HG02610 (cell line): ENCODE results near the gene TUG1.
A peak's percentile ranks its signal among the peaks of the same experiment; 100 is the strongest.

Source experiments
- ATAC-seq: cut with Tn5 transposase; IDR thresholded peaks from one replicate; pipeline ENCODE4 v1.9.1; 2021; ENCODE audit warnings: mild to moderate bottlenecking, moderate library complexity; ENCODE audit not compliant: unreplicated experiment

Gene TUG1

GRCh38 chr22:30947173-30947815 is 21.8 kb upstream of the TUG1 start:
- ATAC-seq, result no peak

DNA sequence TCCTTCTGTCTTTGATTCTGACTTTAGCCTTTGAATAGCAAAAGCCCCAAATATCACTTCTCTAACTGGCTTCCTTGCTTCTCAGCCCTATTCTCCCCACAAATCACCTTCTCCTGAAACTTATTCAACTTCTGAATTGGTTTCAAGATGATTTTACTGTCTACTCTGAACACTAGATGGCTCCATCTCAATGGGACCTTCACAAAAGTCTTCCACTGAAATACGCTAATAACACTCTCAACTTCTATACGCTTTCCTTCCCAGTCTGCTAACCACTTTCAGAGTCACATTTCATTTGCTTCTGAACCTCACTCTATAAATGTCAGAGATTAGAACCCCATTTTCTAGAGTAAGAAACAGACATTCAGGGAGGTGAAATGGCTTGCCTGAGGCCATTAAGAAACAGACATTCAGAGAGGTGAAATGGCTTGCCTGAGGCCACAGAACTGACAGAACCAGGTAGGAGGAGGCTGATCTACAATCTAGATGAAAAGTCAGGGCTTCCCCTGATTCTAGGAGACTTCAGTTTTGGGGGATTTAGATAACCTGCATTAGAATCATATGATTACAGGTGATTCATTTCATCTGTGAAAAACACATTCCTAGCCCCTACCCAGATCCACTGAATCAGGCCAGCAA is 21.1 kb upstream of the TUG1 start:
- no peak for ATAC-seq

DNA sequence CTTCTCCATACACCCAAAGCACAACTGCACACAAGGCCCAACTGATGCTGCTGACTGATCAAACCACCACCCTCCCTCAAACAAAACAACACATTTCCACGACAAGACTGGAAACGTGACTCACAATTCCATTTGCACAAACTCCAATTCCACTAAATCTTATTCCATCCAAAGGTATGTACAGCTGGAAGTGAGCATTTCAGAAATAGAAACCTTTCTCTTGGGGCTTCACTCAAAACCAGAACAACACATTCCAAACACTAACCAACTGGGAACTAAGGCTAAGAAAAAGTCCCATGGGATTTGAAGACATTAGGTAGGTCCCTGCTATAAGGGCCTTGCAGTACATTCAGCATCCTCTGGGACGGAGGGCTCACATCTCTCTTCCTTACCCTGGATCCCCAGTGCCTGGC is 20.1 kb upstream of the TUG1 start:
- no peak for ATAC-seq

DNA sequence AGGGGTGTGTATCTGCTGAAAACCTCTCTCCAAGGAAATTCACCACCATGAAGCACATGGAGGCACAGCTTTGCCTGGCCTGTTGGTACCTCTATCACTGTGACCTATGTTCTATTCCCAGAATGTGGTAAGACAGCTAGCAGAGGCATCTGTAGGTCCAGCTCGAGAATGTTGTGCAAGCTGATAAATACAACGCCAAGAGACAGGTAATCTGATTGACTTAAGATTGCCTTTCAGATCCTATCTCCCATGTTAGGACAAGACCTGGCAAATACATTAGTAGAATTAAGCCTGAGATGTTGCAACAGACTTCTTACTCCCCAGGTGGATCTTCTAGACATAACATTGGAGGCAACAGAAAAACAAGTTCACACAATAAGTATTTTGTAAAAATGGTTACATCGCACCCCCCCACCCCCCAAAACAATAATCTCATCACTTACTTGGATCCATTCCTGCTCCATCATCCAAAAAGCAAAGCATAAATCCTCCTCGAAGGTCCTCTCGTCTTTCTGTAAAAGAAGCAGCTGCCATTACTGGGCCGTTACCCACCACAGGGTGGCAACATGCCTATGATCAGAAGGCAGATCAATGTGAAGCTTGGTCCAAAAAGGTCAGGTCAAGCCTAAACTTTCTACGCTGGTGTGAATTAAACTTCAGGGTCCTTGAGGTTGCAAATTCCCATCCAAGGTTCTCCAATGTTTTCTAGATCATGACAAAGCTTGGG is 19.0 kb upstream of the TUG1 start:
- ATAC-seq, result no peak

DNA sequence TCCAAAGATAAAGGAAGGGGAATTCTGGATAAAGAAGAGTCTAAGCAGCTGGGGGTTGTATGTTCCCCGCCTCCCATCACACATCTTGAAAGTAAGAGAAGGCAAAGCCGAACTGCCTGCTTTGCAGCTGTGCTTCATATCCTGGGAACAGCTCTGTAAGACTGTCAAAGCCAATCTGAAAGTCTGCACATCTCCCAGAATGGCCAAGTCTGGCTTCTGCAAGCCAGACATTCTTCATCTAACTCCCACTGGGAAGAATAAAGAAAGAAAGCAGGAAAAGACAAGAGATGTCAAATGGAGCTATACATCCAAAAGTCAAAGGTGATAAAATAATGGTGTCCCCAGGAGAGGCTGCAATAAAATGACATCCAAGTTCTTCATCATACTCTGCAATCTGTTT is 15.9 kb upstream of the TUG1 start:
- ATAC-seq, result no peak

DNA sequence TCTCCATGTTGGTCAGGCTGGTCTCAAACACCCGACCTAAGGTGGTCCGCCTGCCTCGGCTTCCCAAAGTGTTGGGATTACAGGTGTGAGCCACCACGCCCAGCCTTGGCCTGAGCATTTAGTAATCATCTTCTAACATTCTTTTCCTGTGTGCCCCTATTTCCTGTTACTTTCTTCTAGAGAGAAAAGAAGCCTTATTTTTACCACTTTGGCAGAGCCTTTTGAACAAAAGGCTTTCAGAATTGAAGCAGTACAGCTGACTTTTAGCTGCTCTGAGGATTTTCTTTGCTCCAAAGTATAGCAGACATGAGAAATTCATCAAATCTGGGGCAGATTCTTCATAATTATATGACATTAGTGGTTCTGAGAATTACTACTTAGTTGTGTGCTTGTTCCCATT is 13.9 kb upstream of the TUG1 start:
- no peak for ATAC-seq

- no peak for ATAC-seq
Observed at GRCh38 chr22:30964858-30965257, 4.2 kb upstream of the TUG1 start.

DNA sequence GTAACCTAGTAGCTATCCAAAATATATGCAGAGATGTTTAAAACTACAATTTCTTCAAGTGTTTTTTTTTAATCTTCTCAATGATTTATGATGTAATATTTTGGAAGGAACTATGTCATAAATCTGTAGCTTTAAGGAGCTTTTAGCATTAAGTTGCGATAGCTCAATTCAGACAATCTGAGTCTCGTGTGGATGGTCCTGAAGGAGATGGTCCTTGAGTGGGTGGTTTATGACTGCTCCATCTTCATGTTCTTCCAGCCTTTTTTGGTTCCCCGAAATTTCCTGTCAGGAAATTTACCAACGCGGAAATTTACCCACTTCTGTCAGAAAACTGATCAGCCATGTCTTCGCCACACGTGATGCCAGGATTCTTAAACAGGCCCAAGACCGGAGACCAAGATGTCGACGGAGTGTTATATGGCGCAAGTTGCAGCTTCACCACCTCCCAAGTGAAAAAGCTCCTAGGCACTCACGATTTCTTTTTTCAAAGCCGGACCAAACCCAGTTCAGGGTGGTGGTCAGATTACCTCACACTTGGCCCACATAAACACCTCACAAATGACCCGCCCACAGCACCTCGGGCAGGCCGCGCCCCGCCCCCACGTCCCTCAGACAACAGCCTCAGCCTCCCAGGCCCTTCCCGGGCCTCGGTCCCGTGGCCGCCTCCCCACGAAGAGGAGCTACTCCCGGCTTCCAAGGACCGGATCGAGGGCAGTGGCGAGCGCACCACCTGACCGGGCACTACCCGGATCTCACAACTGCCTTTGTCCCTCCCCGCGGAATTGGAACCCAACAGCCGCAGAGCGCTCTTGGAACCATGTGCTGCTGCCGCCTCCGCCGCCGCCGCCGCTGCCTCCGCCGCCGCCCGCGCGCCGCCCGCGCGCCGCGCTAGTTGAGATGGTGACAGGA is 796 bp upstream of the TUG1 start, which contains the start of gene MORC2:
TSS of gene MORC2 (minus strand) at position 760 of the 909 bp plus-strand sequence. CDS start 885 bp downstream, outside the sequence.
- peak; percentile 16 for ATAC-seq

DNA sequence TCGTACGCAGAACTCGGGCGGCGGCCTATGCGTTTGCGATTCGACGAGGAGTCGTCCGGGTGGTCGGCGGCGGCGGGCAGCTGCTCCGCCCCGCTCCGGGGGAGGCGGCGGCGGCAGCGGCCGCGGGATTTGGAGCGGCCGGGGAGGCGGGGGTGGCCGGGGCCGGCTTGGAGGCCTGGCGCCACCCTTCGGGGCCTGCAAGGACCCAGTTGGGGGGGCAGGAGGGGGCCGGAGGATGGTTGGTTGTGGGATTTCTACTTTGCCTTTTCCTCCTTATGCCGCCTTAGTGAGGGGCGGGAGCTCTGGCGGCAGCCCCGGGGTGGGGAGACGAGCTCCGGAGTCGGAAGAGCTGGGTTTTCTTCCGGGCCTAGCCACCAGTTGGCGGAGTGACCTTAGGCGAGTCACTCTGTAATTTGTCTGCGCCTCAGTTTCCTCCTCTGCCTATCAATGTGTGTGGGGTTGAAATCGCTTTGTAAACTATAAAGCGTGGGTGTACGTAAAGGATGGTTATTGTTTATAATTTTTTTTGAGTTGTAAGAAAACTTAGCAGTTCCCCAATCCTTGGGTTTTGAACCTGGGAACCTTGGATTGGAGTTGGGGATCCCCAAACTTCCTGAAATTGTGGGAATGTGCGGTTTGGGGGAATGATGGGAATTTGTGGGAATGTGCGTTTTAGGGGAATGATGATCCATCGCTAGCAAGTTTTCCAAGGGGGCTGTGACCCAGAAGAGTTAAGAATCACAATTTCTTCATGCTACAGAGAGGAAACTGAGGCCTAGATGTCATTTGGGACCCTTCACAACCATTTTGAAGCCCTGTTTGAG is 679 bp downstream of the TUG1 start:
- ATAC-seq, result peak; percentile 30

DNA sequence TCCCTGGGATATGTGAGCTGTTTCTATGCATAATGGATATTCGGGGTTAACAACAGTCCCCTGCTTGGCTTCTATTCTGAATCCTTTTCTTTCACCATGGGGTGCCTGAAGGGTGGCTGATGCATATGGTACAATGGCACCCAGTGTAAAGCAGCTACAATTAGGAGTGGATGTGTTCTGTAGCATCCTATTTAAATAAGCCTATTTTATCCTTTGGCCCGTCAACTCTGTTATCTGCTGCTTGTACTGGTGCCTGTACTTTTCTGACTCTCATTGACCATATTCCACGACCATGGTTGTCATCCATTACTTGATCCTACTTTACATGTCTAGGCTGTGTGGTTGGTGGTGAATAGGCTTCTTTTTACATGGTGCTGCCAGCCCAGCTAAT is 1.3 kb downstream of the TUG1 start:
- ATAC-seq, result no peak

DNA sequence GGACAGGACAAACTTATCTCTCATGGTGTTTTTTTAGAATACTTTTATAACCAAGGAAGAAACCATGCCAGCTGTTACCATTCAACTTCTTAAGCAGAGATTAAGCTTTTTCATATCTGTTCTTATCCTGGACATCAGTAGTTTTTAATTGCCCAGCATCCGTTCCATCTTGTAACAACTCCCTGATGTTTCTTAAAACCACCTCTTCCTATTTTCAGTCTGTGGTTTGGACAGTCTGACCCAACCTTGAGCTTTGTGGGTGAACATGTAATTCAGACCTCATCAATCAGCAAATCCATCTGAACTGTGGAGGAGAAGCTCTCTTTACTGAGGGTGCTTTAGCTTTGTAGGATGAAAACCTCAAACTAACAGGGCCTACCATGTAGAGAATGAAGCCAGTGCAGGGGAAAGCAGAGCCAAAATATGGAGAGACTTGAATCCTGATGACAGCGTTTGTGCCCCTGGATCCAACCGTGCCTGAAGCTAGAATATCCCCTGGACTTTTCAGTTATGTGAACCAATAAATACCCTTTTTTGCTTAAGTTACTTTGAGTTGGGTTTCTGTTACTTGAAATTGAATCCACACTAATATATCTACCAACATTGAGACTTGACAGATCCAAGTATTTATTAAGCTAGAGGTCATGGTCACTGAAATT is 9.4 kb downstream of the TUG1 start:
- no peak for ATAC-seq

DNA sequence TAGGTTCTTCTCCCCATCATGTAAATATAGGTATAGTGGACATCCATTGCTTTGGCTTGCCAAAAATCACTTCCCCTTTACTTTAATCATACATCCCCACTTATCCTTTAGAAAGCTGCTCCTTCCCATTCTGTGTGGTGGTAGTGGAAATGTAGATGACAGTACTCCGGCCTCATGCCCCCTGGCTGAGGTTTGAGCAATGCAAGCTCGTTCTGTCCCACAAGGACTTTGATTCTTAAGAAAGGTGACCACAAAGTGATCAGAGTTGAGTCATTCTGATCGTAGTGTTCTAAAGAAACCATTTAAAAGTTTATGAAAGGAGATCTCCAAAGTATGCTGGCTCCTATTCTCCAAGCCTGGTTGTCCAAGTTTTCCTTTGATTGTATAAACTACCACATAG is 10.9 kb downstream of the TUG1 start:
- no peak for ATAC-seq

GRCh38 chr22:30982512-30982911 is 13.4 kb downstream of the TUG1 start:
- ATAC-seq, result no peak

DNA sequence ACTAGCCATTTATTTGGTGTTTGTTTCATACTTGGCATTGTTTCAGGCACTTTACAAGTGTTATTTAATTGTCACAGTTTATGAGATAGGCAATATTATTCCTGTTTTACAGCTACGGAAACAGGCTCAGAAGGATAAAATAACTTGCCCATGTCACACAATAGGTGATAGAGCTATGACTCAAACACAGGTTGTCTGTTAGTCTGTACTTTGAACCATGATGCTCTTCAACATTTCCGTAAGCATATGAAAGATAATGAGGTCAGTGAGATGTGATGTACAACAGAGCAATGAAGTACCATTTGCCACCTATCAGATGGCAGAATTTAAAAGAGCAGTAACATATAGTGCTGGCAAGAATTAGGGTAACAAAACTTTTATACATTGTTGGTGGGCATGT is 15.3 kb downstream of the TUG1 start:
- ATAC-seq, result no peak

GRCh38 chr22:30985561-30986208 is 16.6 kb downstream of the TUG1 start:
- no peak for ATAC-seq

DNA sequence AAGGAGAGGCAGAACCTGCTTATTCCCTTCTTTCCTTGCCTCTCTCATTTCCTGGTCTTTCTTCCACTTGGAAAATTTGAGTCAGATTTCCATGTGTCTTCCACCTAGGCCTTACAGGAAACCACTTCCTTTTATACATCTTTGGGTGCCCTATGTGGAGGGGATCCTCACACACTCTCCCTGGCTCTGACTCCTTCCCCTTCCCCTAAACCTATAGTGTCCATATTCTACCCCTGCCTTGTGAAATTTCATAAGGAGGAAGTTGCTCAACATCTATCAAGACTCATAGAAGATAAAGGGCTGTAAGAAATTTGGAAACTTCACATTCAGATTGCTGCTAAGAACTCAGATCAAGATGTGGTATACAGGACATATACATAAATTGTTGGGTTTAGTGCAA is 20.4 kb downstream of the TUG1 start:
- no peak for ATAC-seq

DNA sequence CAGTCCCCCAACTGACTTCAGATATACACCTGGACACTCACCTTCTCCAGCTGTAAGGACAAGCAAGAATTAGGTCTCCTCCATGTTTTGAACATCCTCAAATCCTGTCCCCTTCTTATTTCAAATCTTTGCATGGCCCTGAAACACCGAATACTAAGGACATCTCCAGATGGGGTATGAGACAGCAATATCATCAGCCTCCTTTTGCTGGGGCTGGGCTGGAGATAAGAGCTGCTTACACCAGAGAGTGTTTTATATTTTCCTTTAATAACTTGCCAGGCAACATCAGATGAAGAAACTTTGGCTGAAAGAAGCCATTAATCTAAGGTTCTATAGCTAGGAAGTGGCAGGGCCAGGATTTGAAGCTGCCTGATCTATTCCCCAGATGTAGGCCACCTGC is 21.6 kb downstream of the TUG1 start:
- no peak for ATAC-seq

DNA sequence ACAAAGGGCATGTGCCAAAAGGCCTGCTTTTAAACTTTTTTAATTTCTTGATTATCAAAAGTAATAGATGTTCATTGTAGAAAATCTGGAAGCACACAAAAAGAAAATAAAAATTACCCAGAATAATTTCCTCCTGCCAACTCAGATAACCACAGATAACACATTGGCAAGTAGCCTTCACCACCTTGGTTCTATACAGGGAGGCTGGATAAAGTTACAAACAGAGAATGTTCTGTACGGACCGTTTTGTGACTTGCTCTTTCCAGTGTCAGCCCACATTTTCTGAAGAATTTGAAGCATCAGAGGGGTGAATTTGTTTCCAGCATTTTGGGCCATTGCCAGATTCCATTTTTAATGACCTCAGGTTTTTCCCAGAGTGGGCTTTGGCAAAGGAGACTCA is 23.5 kb downstream of the TUG1 start:
- ATAC-seq, result no peak

DNA sequence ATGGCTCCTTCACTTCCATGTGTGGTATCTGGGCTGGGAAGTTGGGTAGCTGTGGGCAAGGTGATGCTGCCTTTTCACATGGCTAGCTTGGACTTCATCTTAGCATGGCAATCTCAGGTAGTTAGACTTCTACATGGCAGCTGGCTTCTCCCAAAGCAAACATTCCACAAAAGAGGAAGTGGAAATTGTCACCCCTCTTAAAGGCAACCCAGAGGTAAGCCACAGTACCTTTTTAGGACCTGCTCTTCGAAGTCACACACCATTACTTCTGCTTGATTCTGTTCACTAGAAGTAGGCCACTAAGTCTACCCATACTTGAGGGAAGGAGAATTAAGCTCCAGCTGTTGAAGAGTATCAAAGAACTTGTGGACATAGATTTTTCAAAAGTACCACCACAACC is 25.9 kb downstream of the TUG1 start:
- ATAC-seq, result no peak
